H1 (cell line): ENCODE data around the gene KATNAL2. TPM values are rescaled to one million over a fixed set of nuclear protein-coding genes. Genes with fewer than 3 reads are reported as not detected.

Source experiments
- CBX8 ChIP-seq: fragments of 300-800, 300-1000 bp; sonication (generic); IDR thresholded peaks from 2 replicates; pipeline ENCODE4 v1.7.1; 2016; ENCODE audit warnings: low read depth, low read length, borderline replicate concordance
- CHD2 ChIP-seq: IDR thresholded peaks from 2 replicates; pipeline ENCODE4 v1.6.1; 2012; ENCODE audit warnings: low read length, improper control_type of control experiment
- CHD7 ChIP-seq: fragments of 300-600 bp; sonication (generic); IDR thresholded peaks from 2 replicates; pipeline ENCODE4 v1.7.1; 2012; ENCODE audit warnings: low read length, moderate library complexity, mild to moderate bottlenecking, inconsistent platforms; ENCODE audit not compliant: insufficient replicate concordance
- SIRT6 ChIP-seq: IDR thresholded peaks from one replicate; pipeline ENCODE4 v1.7.1; 2012; ENCODE audit warnings: low read length, inconsistent platforms
- ZNF274 ChIP-seq: IDR thresholded peaks from 2 replicates; pipeline ENCODE4 v1.7.0; 2012; ENCODE audit warnings: low read length, borderline replicate concordance; ENCODE audit errors: extremely low read depth
- polyA plus RNA-seq, 7 experiments: library from polyadenylated mRNA; depleted of rRNA in 3 of 7; stranded (reverse) in 5 of 7; unstranded in 2 of 7; fragments of >200 nt in 5 of 7; fragments of 200-250 nt in 2 of 7; gene quantifications; 1 replicate in 5 of 7; 2 replicates in 1 of 7; 4 replicates in 1 of 7; pipeline versions ENCODE4 v1.2.1 to v1.2.3, GENCODE V29; 2011 to 2013; ENCODE audit warnings: missing spikeins in 2 of 7, mixed read lengths in 2 of 7
- total RNA-seq: library from RNA; stranded (reverse); fragmentation: NEBNext Ultra II Directional; extraction: Animal tissue kit (Norgen Biotek cat#: 25700); gene quantifications from 2 replicates; pipeline ENCODE4 v1.2.1, GENCODE V29; 2021

The KATNAL2 gene
- total and polyA plus RNA-seq, 2 of the 8 experiments (the other 6 are each of a cell fraction or from before 2014, with no cell fraction given), result 10.0 to 15.2 TPM

- no peak for TF ChIP-seq CHD7
- no peak for TF ChIP-seq CBX8
- no peak for TF ChIP-seq SIRT6
- no peak for TF ChIP-seq CHD2
- no peak for TF ChIP-seq ZNF274
- TF ChIP-seq, all 59 proteins: peak for 0
Measured at GRCh38 chr18:47121146-47121545, 203.7 kb downstream of the KATNAL2 start (continued).
